Subcutaneous adipose tissue (tissue), 4 donors: ENCODE data around the gene DPEP2. TPM values are rescaled to one million over a fixed set of nuclear protein-coding genes. Genes with fewer than 3 reads are reported as not detected.

Source experiments
- CTCF ChIP-seq: fragments of 450-650 bp; IDR thresholded peaks from one replicate; pipeline ENCODE4 v1.5.1; 2016; ENCODE audit warnings: low read depth, mild to moderate bottlenecking, control low read depth, antibody characterized with exemption, moderate library complexity
- total RNA-seq, 4 donors: library from RNA; depleted of rRNA; stranded (reverse); fragments of >200 nt; gene quantifications; one replicate each; pipeline ENCODE4 v1.1.0, GENCODE V29; 2016

The DPEP2 gene
- total RNA-seq, 4 donors from 2014 or later: 0.98 to 28.7 (median 9.5) TPM

DNA sequence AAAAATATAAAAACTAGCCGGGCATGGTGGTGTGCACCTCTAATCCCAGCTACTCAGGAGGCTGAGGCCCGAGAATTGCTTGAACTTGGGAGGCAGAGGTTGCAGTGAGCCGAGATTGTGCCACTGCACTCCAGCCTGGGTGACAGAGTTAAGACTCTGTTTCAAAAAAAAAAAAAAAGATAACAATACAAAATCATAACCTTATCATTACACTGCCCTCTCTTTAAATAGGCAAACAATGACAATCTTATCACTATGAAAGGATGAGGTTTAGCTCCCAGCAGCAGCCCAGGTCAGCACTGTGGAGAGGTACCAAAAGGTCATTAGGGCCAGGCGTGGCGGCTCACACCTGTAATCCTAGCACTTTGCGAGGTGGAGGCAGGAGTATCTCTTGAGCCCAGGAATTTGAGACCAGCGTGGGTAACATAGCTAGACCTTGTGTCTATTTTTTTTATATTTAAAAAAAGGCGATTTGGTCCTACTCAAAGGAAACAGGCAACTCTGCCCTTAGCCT lies 19.9 kb upstream of the DPEP2 start:
- TF ChIP-seq CTCF: no peak

DNA sequence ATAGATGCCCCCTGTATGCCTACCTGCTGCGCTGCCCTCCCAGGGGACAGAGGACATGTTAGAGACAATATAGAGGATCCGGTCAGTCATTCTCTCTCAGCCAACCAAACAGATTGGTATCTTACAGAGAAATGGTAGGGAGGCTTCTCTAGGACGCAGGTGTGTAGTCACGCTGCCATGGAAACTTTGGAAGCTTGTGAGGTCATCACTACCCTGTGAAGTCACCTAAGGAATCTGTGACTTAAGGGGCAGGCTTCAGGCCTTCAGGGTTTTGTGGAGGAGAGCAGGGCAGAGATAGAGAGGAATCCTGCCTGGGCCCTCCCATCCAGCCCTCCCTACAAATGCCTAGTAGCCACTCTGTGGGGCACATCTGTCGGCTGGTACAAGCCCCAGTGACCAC lies 16.4 kb upstream of the DPEP2 start, which contains the start of gene DPEP2NB:
DPEP2NB (minus strand) TSS at position 231 of the 400 bp plus-strand sequence; CDS start at position 90, 141 bp downstream.
- TF ChIP-seq CTCF: no peak

DNA sequence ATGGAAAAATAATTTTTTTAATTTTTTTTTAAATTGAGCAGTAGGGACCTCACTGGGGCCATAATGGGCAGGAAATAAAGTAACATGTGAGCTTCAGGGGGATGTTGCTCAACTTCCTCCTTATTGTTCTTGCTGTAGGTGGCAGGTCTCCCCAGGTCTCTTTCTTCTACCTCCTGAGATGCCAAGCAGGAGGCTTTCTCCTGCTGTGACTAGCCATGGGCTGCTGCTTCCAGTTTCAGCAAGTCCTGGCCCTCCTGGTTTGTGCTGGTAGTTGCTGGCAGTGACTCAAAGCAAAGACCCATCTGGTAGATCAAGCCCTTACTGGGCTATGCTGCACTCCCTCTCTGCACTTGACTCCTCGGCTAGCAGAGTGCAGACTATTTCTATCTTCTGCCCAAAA lies 14.2 kb upstream of the DPEP2 start:
- TF ChIP-seq CTCF: no peak

GRCh38 chr16:68009157-68009735 lies 10.0 kb upstream of the DPEP2 start:
- TF ChIP-seq CTCF: no peak

DNA sequence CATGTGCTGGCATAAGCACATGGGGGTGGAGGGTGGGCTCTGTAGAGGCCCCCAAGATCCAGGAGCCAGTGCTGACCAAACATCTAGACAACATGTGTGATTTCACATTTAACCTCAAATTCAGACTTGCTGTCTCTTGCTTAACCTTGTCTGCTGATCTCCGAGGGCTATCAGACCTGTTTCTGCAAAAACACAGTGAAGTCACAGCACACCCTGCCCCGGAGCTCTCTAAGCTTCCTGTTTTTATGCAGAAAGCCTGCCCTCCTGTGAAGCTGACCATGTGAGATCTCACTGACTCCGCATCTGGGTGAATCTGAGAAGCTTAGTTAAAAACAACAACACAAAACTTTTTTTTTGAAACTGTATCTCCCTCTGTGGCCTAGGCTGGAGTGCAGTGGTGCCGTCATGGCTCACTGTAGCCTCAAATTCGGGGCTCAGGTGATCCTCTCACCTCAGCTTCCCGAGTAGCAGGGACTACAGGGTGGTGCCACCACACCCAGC lies 6.6 kb upstream of the DPEP2 start:
- TF ChIP-seq CTCF: no peak

- TF ChIP-seq CTCF: no peak
Observed at GRCh38 chr16:68005211-68005610, 5.9 kb upstream of the DPEP2 start.

DNA sequence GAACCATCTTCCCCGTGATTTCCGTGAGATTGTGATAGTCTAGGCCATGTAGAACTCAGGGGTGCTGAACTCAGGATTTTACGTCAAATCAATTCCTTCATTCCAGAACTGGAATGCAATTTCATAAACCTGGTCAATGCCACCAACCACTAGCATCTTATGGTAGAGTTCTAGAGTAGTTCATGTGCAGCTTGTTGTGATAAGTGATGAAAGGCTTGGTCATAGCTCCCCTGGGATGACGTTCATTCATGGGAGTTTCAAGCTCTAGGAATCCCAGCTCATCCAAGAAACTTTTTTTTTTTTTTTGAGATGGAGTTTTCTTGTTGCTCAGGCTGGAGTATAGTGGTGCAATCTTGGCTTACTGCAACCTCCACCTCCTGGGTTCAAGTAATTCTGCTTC lies 3.7 kb upstream of the DPEP2 start:
- TF ChIP-seq CTCF: no peak
